ENCODE measurements around the gene RPS6KA3.

Gene RPS6KA3

DNA sequence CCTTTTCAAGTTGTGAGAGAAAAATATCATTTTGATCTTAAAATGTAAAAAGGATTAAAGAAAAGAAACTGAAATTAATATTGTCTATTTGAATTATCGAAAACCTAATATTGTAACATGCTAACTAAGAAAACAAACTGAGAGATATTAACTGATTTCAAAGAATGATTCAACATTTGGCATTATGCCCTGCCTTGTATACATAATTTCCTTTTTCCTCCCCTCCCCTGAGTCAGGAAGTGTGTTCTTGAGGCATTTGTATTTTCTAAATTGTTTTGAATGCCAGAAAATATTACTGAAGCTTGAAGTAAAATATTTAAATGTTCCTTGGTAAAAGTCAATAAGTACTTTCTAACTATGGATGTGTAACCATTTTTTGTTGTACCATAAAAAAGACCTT lies 49.4 kb downstream of the RPS6KA3 start:
- no CpG with 5 or more reads among the region's 1 CpG for WGBS (ENCODE audit: extremely low coverage, insufficient coverage, low lambda C conversion rate)
- DNase-seq = no peak

DNA sequence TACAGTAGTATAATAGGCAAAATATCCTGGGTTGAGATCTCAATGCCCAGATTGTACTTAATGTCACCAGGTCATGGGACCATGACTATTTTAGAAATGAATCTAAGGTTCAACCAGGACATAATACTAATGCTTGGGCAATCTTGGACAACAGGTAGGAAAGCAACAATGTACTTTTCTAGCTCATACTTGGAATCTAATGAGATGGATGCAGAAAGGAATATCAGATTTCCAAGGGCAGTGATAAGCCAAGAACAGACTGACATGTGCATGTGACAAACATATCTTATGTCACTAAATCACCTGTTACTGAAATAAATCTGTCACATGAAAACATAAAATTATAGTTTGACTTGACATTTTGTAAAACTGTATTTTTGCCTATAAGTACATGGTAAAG lies 51.1 kb downstream of the RPS6KA3 start:
- no peak overlapping the region for H3K4ac ChIP-seq (ENCODE audit: low read depth, low read length)
- no peak overlapping the region for H3K56ac ChIP-seq (ENCODE audit: low read length)
- H3K9ac ChIP-seq (ENCODE audit: low read length) = no peak overlapping the region
- no peaks in the 10 kb centered on the region for H3K36me3 ChIP-seq (ENCODE audit: control insufficient read depth, insufficient read depth, low read length)
- no peaks in the 10 kb centered on the region for H3K4me1 ChIP-seq (ENCODE audit: control insufficient read depth, low read depth, low read length)
- H2BK120ac ChIP-seq (ENCODE audit: low read depth, low read length) = no peak overlapping the region
- no peak overlapping the region for H4K5ac ChIP-seq (ENCODE audit: low read length)
- H3K23ac ChIP-seq (ENCODE audit: low read length) = no peak overlapping the region
- no peak overlapping the region for H2BK5ac ChIP-seq (ENCODE audit: low read length)
- H3K27me3 ChIP-seq (ENCODE audit: insufficient read depth, low read length, poor library complexity) = no peaks in the 10 kb centered on the region
- no peaks in the 10 kb centered on the region for H3K79me2 ChIP-seq (ENCODE audit: control insufficient read depth, insufficient read depth, low read length)
- H2AK5ac ChIP-seq (ENCODE audit: low read length) = no peak overlapping the region
- no peak for DNase-seq
- H3K79me1 ChIP-seq (ENCODE audit: low read length) = no peaks in the 10 kb centered on the region
- no peak overlapping the region for H4K8ac ChIP-seq (ENCODE audit: low read depth, low read length)
- no peak overlapping the region for H3K18ac ChIP-seq (ENCODE audit: low read length)
- no peak overlapping the region for H3K4me3 ChIP-seq (ENCODE audit: low read length)
- H3K4me2 ChIP-seq (ENCODE audit: low read length) = no peak overlapping the region
- H2BK15ac ChIP-seq (replicated peaks; ENCODE audit: low read depth) = no peak overlapping the region
- H3K27ac ChIP-seq (ENCODE audit: low read depth, low read length) = no peak overlapping the region

More for the DNA sequence above, 49.4 kb downstream of the RPS6KA3 start:
- H3K4ac ChIP-seq (ENCODE audit: low read depth, low read length) = no peak overlapping the region
- H2BK120ac ChIP-seq (ENCODE audit: low read depth, low read length) = no peak overlapping the region
- H3K18ac ChIP-seq (ENCODE audit: low read length) = no peak overlapping the region
- H2BK5ac ChIP-seq (ENCODE audit: low read length) = no peak overlapping the region
- H3K23ac ChIP-seq (ENCODE audit: low read length) = no peak overlapping the region
- H3K27me3 ChIP-seq (ENCODE audit: insufficient read depth, low read length, poor library complexity) = no peaks in the 10 kb centered on the region
- H3K27ac ChIP-seq (ENCODE audit: low read depth, low read length) = no peak overlapping the region
- H2BK15ac ChIP-seq (replicated peaks; ENCODE audit: low read depth) = no peak overlapping the region
- H2AK5ac ChIP-seq (ENCODE audit: low read length) = no peak overlapping the region
- H3K4me1 ChIP-seq (ENCODE audit: control insufficient read depth, low read depth, low read length) = no peaks in the 10 kb centered on the region
- H3K79me2 ChIP-seq (ENCODE audit: control insufficient read depth, insufficient read depth, low read length) = no peaks in the 10 kb centered on the region
- no peaks in the 10 kb centered on the region for H3K79me1 ChIP-seq (ENCODE audit: low read length)
- no peak overlapping the region for H4K8ac ChIP-seq (ENCODE audit: low read depth, low read length)
- H3K4me3 ChIP-seq (ENCODE audit: low read length) = no peak overlapping the region
- no peak overlapping the region for H3K9ac ChIP-seq (ENCODE audit: low read length)
- no peak overlapping the region for H3K56ac ChIP-seq (ENCODE audit: low read length)
- H3K36me3 ChIP-seq (ENCODE audit: control insufficient read depth, insufficient read depth, low read length) = no peaks in the 10 kb centered on the region
- no peak overlapping the region for H4K5ac ChIP-seq (ENCODE audit: low read length)
- no peak overlapping the region for H3K4me2 ChIP-seq (ENCODE audit: low read length)

DNA sequence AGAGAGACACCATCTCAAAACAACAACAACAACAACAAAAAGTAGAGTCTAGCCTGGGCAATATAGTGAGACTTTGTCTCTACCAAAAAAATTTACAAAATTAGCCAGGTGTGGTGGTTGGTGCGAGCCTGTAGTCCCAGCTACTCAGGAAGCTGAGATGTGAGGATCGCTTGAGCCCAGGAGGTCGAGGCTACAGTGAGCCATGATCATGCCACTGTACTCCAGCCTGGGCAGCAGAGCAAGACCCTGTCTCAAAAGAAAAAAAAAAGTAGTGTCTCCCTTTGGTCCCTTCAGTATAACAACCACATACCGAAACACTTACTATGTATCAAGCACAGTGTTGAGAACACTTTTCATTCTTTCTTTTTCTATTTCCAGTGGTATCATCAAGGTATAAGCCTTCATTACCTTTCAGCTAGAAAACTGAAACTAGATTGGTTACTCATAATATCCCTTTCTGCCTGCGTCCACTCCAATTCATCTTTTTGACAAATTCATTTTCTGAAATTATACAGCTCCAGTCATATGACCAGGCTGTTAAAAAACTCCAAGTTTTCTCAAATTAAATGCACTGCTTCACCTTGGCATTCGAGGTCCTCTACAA lies 54.1 kb downstream of the RPS6KA3 start:
- Histone ChIP-seq H4K5ac (ENCODE audit: low read length) (no peak overlapping the region), H3K56ac (ENCODE audit: low read length) (no peak overlapping the region), H3K18ac (ENCODE audit: low read length) (no peak overlapping the region), H3K23ac (ENCODE audit: low read length) (no peak overlapping the region), H3K27ac (ENCODE audit: low read depth, low read length) (no peak overlapping the region), H3K36me3 (ENCODE audit: control insufficient read depth, insufficient read depth, low read length) (no peaks in the 10 kb centered on the region), H2AK5ac (ENCODE audit: low read length) (no peak overlapping the region), H3K4ac (ENCODE audit: low read depth, low read length) (no peak overlapping the region), H2BK5ac (ENCODE audit: low read length) (no peak overlapping the region), H3K27me3 (ENCODE audit: insufficient read depth, low read length, poor library complexity) (no peaks in the 10 kb centered on the region), H2BK120ac (ENCODE audit: low read depth, low read length) (no peak overlapping the region), H3K4me1 (ENCODE audit: control insufficient read depth, low read depth, low read length) (no peaks in the 10 kb centered on the region), H3K79me2 (ENCODE audit: control insufficient read depth, insufficient read depth, low read length) (no peaks in the 10 kb centered on the region), H3K4me3 (ENCODE audit: low read length) (no peak overlapping the region), H2BK15ac (replicated peaks; ENCODE audit: low read depth) (no peak overlapping the region), H4K8ac (ENCODE audit: low read depth, low read length) (no peak overlapping the region), H3K4me2 (ENCODE audit: low read length) (no peak overlapping the region), H3K9ac (ENCODE audit: low read length) (no peak overlapping the region), H3K79me1 (ENCODE audit: low read length) (no peaks in the 10 kb centered on the region)
- no peak for DNase-seq
- WGBS (ENCODE audit: extremely low coverage, insufficient coverage, low lambda C conversion rate) = no CpG with 5 or more reads among the region's 6 CpGs

DNA sequence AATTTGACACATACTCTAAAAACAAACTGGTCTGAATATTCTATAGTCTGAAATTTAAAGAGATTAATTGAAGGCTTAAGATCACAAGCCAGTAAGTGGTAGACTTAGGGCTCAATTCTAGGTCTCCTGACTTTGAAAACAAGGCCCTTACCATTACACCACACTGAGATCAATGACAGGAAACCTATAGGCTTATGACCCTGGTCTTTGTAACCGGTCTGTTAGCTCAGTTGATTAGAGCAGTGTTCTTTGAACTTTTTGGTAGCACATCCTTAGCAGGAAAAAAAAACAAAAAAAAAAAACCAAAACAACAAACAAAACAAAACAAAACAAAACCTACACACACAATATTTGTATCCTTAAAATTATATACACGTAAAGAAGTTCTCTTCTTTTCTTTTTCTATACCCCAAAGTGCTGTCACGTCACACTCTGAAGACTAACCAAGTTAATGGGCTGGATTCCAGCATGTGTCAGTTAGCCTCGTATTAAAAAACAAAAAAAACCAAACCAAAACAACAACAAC lies 55.4 kb downstream of the RPS6KA3 start:
- no peak overlapping the region for H3K23ac ChIP-seq (ENCODE audit: low read length)
- H4K5ac ChIP-seq (ENCODE audit: low read length) = no peak overlapping the region
- no peaks in the 10 kb centered on the region for H3K79me1 ChIP-seq (ENCODE audit: low read length)
- H3K36me3 ChIP-seq (ENCODE audit: control insufficient read depth, insufficient read depth, low read length) = no peaks in the 10 kb centered on the region
- no peak for DNase-seq
- H2BK15ac ChIP-seq (replicated peaks; ENCODE audit: low read depth) = no peak overlapping the region
- no peaks in the 10 kb centered on the region for H3K79me2 ChIP-seq (ENCODE audit: control insufficient read depth, insufficient read depth, low read length)
- no peak overlapping the region for H3K4ac ChIP-seq (ENCODE audit: low read depth, low read length)
- no peak overlapping the region for H2BK120ac ChIP-seq (ENCODE audit: low read depth, low read length)
- no peak overlapping the region for H3K56ac ChIP-seq (ENCODE audit: low read length)
- H3K18ac ChIP-seq (ENCODE audit: low read length) = no peak overlapping the region
- H2AK5ac ChIP-seq (ENCODE audit: low read length) = no peak overlapping the region
- H3K27ac ChIP-seq (ENCODE audit: low read depth, low read length) = no peak overlapping the region
- H2BK5ac ChIP-seq (ENCODE audit: low read length) = no peak overlapping the region
- H4K8ac ChIP-seq (ENCODE audit: low read depth, low read length) = no peak overlapping the region
- H3K9ac ChIP-seq (ENCODE audit: low read length) = no peak overlapping the region
- no peak overlapping the region for H3K4me2 ChIP-seq (ENCODE audit: low read length)
- 100% methylated on average over 1 of the region's 4 CpGs for WGBS (ENCODE audit: extremely low coverage, insufficient coverage, low lambda C conversion rate)
- H3K27me3 ChIP-seq (ENCODE audit: insufficient read depth, low read length, poor library complexity) = no peaks in the 10 kb centered on the region
- no peaks in the 10 kb centered on the region for H3K4me1 ChIP-seq (ENCODE audit: control insufficient read depth, low read depth, low read length)
- H3K4me3 ChIP-seq (ENCODE audit: low read length) = no peak overlapping the region

DNA sequence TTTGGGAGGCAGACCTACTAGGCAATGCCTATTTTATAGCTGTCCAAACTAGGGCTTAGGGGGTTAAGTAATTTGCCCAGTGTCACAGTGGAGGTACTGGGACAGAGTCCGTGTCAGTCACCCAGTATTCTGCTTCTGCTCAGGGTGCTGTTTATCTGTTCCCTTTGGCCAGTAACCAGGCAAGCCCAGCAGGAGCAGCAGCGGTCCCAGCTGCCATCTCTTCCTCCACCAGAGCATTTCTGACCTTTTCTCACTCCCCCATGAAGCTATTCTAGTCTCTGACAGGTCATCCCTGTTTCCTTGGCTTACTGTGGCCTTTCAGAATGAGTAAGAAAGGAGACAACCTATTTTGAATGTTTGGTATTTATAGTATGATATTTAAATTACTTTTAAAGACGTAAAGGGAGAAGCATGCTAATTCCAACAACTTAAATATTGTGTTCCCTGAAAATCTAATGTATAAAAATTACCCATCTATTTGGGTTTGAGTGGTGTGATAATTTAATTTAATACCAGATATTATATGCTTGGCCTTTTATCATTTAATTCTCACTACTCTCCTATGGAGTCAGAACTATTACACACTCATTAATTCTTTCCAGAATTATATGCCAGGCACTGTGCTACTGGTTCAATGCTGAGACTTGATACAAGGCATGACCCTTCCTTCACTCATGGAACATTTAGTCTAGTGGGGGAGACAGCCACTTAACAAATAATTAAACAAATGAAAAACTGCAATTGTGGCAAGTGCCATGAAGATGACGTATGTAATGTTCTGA lies 60.6 kb downstream of the RPS6KA3 start:
- no peaks in the 10 kb centered on the region for H3K79me1 ChIP-seq (ENCODE audit: low read length)

More for the DNA sequence above, 60.6 kb downstream of the RPS6KA3 start:
- Histone ChIP-seq H2BK5ac (ENCODE audit: low read length) (no peak overlapping the region), H3K4me1 (ENCODE audit: control insufficient read depth, low read depth, low read length) (no peaks in the 10 kb centered on the region), H3K9ac (ENCODE audit: low read length) (no peak overlapping the region), H4K8ac (ENCODE audit: low read depth, low read length) (no peak overlapping the region), H3K56ac (ENCODE audit: low read length) (no peak overlapping the region), H3K36me3 (ENCODE audit: control insufficient read depth, insufficient read depth, low read length) (no peaks in the 10 kb centered on the region), H3K4me3 (ENCODE audit: low read length) (no peak overlapping the region), H2BK15ac (replicated peaks; ENCODE audit: low read depth) (no peak overlapping the region), H3K4ac (ENCODE audit: low read depth, low read length) (no peak overlapping the region), H3K27ac (ENCODE audit: low read depth, low read length) (no peak overlapping the region), H3K23ac (ENCODE audit: low read length) (no peak overlapping the region), H2BK120ac (ENCODE audit: low read depth, low read length) (no peak overlapping the region), H3K4me2 (ENCODE audit: low read length) (no peak overlapping the region), H2AK5ac (ENCODE audit: low read length) (no peak overlapping the region), H3K27me3 (ENCODE audit: insufficient read depth, low read length, poor library complexity) (no peaks in the 10 kb centered on the region), H3K79me2 (ENCODE audit: control insufficient read depth, insufficient read depth, low read length) (no peaks in the 10 kb centered on the region), H3K18ac (ENCODE audit: low read length) (no peak overlapping the region), H4K5ac (ENCODE audit: low read length) (no peak overlapping the region)
- no CpG with 5 or more reads among the region's 4 CpGs for WGBS (ENCODE audit: extremely low coverage, insufficient coverage, low lambda C conversion rate)
- DNase-seq = no peak

Measured in mesendoderm (in vitro differentiated cells).